Stimulated activated CD4-positive, alpha-beta T cell treated with anti-CD3 and anti-CD28 coated beads, Interleukin-4, amount 100 ng/mL, for 4 hours (primary cell): ENCODE results near the gene ALOX12.
"Not testable (repeated sequence)": the region's sequence is repeated elsewhere in the genome, so short reads cannot be mapped to it uniquely, and the experiment has no call there.

Experiments
- DNase-seq, 2 experiments: peaks; one replicate each; pipeline ENCODE4 v3.0.0-alpha.2; 2020

Gene ALOX12

GRCh38 chr17:6995500-6996255 lies at the start of gene ALOX12:
Gene ALOX12 (plus strand): TSS chr17:6996049. CDS start chr17:6996118, 69 bp downstream.
- DNase-seq, result no peak

GRCh38 chr17:6947745-6948144 lies 48.1 kb upstream of the ALOX12 start:
- DNase-seq, result no peak

GRCh38 chr17:6948562-6948961 lies 47.3 kb upstream of the ALOX12 start:
- DNase-seq, result no peak

GRCh38 chr17:6948976-6949375 lies 46.9 kb upstream of the ALOX12 start:
- DNase-seq, result no peak

GRCh38 chr17:6950938-6951337 lies 44.9 kb upstream of the ALOX12 start:
- not testable (repeated sequence) for DNase-seq

- DNase-seq, result no peak
Observed at GRCh38 chr17:6953689-6954088, 42.2 kb upstream of the ALOX12 start.

- DNase-seq, result no peak
Observed at GRCh38 chr17:6959700-6960099, 36.1 kb upstream of the ALOX12 start.

- no peak for DNase-seq
Observed at GRCh38 chr17:6969323-6969726, 26.5 kb upstream of the ALOX12 start.

GRCh38 chr17:6970992-6971391 lies 24.9 kb upstream of the ALOX12 start:
- DNase-seq, result no peak

GRCh38 chr17:6979440-6979839 lies 16.4 kb upstream of the ALOX12 start:
- not testable (repeated sequence) for DNase-seq

GRCh38 chr17:6981426-6981825 lies 14.4 kb upstream of the ALOX12 start:
- no peak for DNase-seq

- no peak for DNase-seq
Observed at GRCh38 chr17:6985266-6985665, 10.6 kb upstream of the ALOX12 start.

GRCh38 chr17:6986676-6987075 lies 9.2 kb upstream of the ALOX12 start:
- no peak for DNase-seq

- no peak for DNase-seq
Observed at GRCh38 chr17:6989779-6990178, 6.1 kb upstream of the ALOX12 start.

GRCh38 chr17:6993613-6994056 lies 2.2 kb upstream of the ALOX12 start:
- not testable (repeated sequence) for DNase-seq

- no peak for DNase-seq
Observed at GRCh38 chr17:6994118-6994598, 1.7 kb upstream of the ALOX12 start.

- no peak for DNase-seq
Observed at GRCh38 chr17:6994666-6995256, 1.1 kb upstream of the ALOX12 start.

GRCh38 chr17:6996256-6997011 lies 585 bp downstream of the ALOX12 start:
- no peak for DNase-seq

GRCh38 chr17:6997171-6997570 lies 1.3 kb downstream of the ALOX12 start:
- DNase-seq, result no peak

GRCh38 chr17:6998855-6999508 lies 3.1 kb downstream of the ALOX12 start:
- DNase-seq, result no peak

- DNase-seq, result peak in 1 of 2 experiments; percentile 35
Observed at GRCh38 chr17:7001318-7001961, 5.6 kb downstream of the ALOX12 start.

- no peak for DNase-seq
Observed at GRCh38 chr17:7002288-7003047, 6.6 kb downstream of the ALOX12 start.
